CD4-positive, alpha-beta T cell treated with Interleukin-15 for 1 hour (primary cell): ENCODE data around the gene PTPRK.
"Not testable (repeated sequence)": the region's sequence is repeated elsewhere in the genome, so short reads cannot be mapped to it uniquely, and the experiment has no call there.

Experiments used
- DNase-seq: peaks from one replicate; pipeline ENCODE4 v3.0.0-alpha.2; 2020

Gene PTPRK

DNA sequence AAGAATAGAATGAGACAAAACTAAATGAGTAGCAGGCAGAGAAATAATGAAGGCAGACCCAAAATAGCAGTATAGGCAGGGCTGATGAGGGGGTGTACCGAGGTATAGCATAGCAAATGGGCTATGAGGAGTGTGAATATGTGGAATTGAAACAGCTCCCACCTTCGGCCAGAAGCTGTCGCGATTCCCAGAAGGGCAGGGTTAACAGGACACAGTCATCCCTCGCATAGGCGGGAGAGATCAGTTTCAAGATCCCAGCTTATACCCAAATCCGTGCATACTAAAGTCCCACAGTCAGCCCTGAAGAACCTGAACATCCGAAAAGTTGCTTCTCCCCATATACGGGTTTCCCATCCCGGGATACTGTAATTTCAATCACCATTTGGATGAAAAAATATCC is 82.7 kb downstream of the PTPRK start:
- no peak for DNase-seq

DNA sequence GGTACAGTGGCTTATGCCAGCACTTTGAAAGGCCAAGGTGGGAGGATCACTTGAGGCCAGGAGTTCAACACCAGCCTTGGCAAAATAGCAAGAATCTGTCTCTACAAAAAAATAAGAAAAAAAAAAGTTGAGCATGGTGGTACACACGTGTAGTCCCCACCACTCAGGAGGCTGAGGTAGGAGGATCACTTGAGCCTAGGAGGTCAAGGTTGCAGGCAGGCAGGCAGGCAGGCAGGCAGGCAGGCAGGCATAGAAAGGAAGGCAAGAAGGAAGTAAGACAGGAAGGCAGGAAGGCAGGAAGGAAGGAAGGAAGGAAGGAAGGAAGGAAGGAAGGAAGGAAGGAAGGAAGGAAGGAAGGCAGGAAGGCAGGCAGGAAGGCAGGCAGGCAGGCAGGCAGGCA is 85.6 kb downstream of the PTPRK start:
- DNase-seq: not testable (repeated sequence)

- no peak for DNase-seq
These were observed 88.0 kb downstream of the PTPRK start for GRCh38 chr6:128432394-128432793.

GRCh38 chr6:128427139-128427538 is 93.3 kb downstream of the PTPRK start:
- no peak for DNase-seq

DNA sequence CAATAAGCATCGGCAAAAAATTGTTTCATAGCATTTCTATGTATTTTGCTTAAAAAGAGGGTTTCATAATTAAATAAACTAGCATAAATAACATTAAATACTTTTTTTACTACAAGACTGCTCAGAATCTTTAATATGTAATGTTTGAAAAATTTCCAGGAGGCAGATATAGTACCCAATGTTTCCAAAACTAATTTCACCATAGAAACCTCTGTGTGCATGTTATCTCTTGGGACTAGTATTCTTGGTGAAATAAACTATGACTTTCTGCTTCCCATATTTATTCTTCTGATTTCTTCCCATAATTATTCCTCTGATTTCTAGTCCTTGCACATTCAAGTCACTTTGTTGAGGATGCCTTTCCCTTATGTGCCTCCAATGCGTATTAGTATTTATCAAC is 94.5 kb downstream of the PTPRK start:
- no peak for DNase-seq

- DNase-seq: no peak
These were observed 97.5 kb downstream of the PTPRK start for GRCh38 chr6:128422871-128423270.

- DNase-seq: no peak
These were observed 98.2 kb downstream of the PTPRK start for GRCh38 chr6:128422200-128422599.

DNA sequence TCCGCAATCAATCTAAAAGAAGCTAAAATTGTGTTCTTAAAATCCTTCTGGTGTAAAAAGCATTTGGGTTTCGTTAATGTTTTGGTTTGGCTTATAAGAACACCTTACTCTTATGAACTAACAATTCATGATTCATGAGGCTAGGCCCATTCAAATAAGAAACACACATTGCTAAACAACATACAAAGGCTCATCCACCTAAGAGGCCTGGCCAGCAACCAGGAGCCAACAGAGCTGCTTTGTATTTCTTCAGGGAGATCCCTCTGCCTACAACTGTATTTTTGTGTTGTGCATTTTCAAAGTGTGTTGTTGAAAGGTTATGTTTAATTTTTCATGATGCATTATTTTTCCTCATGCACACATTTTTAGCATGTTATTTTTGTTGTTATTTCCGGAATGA is 98.6 kb downstream of the PTPRK start:
- no peak for DNase-seq

- DNase-seq: no peak
These were observed 102.7 kb downstream of the PTPRK start for GRCh38 chr6:128417698-128418097.

- DNase-seq: no peak
These were observed 105.0 kb downstream of the PTPRK start for GRCh38 chr6:128415387-128415786.

GRCh38 chr6:128414943-128415342 is 105.5 kb downstream of the PTPRK start:
- DNase-seq: no peak

DNA sequence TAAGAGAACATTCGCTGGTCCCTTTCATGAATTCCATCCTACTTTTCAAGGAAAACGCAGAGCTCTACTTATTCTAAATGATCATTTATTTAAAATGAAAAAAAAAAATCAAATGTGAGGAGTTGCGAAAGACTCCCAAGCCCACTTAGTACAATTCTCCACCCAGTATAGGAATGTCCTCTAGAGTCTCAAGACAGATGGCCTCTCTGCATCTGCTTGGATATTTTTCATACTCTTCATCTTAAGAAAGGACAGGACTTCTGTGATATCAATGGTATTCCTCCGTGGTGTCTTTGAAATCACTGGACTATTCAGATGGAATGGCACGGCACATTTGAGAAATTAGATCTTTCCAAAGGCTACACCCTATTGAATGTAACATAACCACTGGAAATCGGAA is 107.1 kb downstream of the PTPRK start:
- DNase-seq: no peak

GRCh38 chr6:128412680-128413079 is 107.7 kb downstream of the PTPRK start:
- DNase-seq: no peak

- DNase-seq: no peak
These were observed 109.8 kb downstream of the PTPRK start for GRCh38 chr6:128410584-128410983.

DNA sequence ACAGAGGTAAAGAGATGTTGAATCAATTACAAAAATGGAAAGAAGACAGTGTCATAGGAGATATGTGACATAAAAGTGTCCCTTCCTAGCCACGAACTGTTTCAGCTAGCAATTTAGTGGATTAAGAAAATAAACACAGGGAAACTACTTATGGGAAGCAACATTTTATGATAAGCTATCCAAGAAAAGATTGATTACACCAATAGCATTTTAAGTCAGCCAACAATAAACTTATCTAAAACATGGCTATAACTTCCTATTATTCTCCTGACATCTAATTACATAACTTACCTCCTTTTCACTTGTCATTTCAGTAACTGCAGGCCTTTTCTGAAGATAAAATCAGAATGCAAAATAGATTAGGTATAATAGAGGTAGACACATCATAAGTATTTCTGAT is 111.4 kb downstream of the PTPRK start:
- no peak for DNase-seq

DNA sequence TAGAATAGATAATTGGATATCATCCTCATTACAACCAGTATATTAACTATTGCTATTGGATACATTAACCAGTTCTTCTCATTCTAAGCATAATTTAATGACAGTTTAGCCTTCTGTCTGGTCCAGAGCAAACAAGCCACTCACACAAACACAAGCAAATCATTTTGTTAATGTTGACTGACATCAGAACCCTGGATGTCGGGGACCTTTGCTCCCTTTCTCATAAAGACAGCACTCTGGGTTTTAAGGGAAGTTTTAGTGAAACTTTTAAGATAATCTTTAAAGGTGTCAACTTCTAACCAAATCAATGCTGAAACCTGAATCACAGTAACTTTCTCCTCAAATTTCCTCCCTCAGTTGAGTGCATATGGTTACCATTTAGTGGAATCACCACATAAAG is 113.9 kb downstream of the PTPRK start:
- no peak for DNase-seq

DNA sequence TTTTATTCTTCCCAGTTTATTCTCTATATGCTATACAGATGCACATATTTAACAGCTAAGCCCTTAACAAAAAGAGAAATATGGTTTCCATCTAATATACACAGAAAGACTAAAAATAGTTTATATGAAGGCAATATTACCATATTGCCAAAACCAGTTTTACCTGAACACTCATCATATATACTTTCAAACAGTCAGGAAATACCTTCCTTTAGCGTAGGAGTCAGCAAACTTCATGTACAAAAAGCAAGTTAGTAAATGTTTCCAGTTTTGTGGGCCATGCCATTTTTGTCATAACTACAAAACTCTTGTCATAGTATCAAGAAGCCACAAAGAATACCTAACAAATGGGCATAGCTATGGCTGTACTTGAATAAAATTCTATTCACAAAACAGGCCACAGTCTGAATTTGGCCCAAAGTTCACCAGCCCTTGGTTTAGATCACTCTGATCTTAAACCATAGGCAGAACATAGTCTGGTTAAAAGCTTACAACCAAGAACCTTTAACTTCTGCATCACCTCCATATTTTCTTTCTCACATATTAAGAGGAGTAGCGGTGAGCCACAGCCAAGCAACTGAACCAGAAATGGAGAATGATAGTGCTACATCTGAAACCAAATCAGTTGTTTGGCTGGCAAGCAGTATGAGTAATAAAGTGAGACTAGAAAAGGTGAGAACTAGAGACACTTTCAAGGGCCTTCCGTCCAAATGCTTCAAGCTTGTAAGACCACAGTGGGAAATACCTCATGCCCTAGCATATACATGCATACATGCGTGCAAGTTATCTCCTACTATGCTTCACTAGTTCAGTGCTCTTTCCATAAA is 116.6 kb downstream of the PTPRK start:
- DNase-seq: no peak

- DNase-seq: no peak
These were observed 119.5 kb downstream of the PTPRK start for GRCh38 chr6:128400875-128401274.

DNA sequence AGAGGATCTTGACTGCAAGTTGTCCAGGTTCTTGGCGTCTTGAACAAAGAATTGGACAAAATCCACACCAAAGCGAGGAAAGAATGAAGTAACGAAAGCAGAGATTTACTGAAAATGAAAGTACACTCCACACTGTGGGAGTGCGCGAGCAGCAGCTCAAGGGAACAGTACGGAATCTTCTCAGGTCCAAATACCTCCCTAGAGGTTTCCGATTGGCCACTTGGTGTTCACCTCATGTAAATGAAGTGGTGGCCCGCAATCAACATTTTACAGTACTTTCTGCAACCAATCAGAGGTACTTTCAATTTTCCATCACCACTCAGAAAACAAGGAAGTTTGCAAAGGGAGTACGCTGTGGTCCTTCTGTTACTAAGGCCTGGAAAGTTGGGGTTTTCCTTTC is 122.4 kb downstream of the PTPRK start:
- no peak for DNase-seq

DNA sequence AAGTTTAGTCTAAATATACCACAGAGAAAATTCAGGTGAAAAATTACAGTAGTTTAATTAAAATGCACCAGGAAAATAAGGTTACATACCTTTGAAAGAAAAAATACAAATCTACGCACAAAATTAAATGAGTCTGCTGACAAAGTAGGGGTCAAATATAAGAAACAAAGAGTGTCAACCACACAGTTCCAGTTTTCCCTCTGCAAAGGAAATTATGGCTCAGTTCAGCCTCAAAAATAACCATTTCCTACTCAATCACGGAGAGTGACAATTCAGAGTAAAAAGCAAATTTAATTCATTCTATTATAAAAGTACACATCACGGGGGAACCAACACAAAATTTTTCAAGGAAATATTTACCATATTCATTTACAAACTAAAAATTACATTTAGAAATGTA is 124.8 kb downstream of the PTPRK start:
- DNase-seq: no peak

DNA sequence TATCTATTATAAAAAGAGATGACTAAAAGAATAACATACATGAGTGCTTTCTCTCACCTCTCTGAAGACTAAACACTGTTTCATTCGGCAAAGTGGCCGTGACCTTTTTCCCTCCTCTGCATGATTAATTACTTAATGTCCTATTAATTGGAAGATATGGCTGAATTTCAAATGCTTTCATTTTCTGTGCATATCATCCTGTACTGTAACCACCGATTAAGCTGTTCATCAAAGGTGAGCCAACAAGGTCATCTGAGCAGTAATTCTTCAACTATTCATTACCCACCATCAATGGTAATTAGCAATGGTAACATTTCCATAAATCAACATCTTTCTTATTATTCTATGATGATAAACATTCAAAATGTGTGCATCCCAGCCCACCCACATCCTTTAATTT is 125.2 kb downstream of the PTPRK start:
- no peak for DNase-seq

- no peak for DNase-seq
These were observed 126.2 kb downstream of the PTPRK start for GRCh38 chr6:128394167-128394566.

GRCh38 chr6:128389820-128390534 is 130.4 kb downstream of the PTPRK start:
- no peak for DNase-seq

DNA sequence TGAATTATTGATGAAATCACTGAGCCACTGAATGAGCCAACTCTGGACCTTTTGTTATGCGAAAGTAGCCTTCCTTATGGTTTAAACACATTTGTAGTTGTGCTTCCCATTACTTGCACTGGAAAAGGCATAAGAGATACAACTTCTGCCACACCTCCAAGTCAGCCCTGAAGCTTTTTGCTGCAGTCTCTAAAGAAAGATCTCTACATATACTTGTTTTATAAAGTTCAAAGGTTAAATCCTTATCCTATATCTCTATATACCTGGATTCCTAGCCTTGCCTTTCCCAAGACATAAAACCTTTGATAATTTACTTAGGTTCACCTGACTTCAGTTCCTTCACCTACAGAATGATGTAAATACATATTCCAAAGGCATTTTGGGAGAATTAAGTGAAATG is 132.0 kb downstream of the PTPRK start:
- no peak for DNase-seq

- no peak for DNase-seq
These were observed 139.5 kb downstream of the PTPRK start for GRCh38 chr6:128380891-128381290.
